Liver (tissue), 9 donors: ENCODE measurements around the gene CLEC5A. TPM values are rescaled to one million over a fixed set of nuclear protein-coding genes. Genes with fewer than 3 reads are reported as not detected.

Source experiments
- DNase-seq: peaks from one replicate; pipeline ENCODE4 v3.0.0-alpha.2; 2017; ENCODE audit warnings: low spot score
- H3K27ac ChIP-seq, 2 donors: one replicate each; pipeline ENCODE4 v1.7.0; 2013; ENCODE audit warnings: inconsistent platforms in 2 of 2, low read length in 2 of 2, control low read depth in 1 of 2, low read depth in 1 of 2, mild to moderate bottlenecking in 1 of 2
- H3K27me3 ChIP-seq, 4 donors: one replicate each; pipeline versions ENCODE4 v1.6.1 to v1.7.0; 2013; ENCODE audit warnings: low read length in 3 of 4, inconsistent platforms in 1 of 4, mild to moderate bottlenecking in 1 of 4, moderate library complexity in 1 of 4; ENCODE audit not compliant: control insufficient read depth in 4 of 4, insufficient read depth in 4 of 4
- H3K36me3 ChIP-seq, 4 donors: one replicate each; pipeline versions ENCODE4 v1.6.1 to v1.7.0; 2013; ENCODE audit warnings: low read length in 3 of 4, mild to moderate bottlenecking in 3 of 4, low read depth in 1 of 4, moderate library complexity in 1 of 4; ENCODE audit not compliant: control insufficient read depth in 4 of 4, insufficient read depth in 3 of 4
- H3K4me1 ChIP-seq, 4 donors: one replicate each; pipeline versions ENCODE4 v1.6.1 to v1.7.0; 2013; ENCODE audit warnings: low read length in 3 of 4, mild to moderate bottlenecking in 3 of 4, moderate library complexity in 1 of 4; ENCODE audit not compliant: control insufficient read depth in 4 of 4, insufficient read depth in 4 of 4
- H3K4me3 ChIP-seq, 3 donors: one replicate each; pipeline versions ENCODE4 v1.6.1 to v1.7.0; 2013; ENCODE audit warnings: low read length in 3 of 3, control low read depth in 1 of 3, low read depth in 1 of 3, mild to moderate bottlenecking in 1 of 3
- H3K9ac ChIP-seq, 2 donors: one replicate each; pipeline ENCODE4 v1.7.0; 2013; ENCODE audit warnings: low read length in 2 of 2, mild to moderate bottlenecking in 2 of 2, moderate library complexity in 2 of 2, control low read depth in 1 of 2, low read depth in 1 of 2
- H3K9me3 ChIP-seq, 4 donors: one replicate each; pipeline versions ENCODE4 v1.6.1 to v1.7.0; 2013; ENCODE audit warnings: low read length in 3 of 4; ENCODE audit not compliant: control insufficient read depth in 4 of 4
- ATF3 ChIP-seq: IDR thresholded peaks from 2 replicates; pipeline ENCODE4 v1.6.1; 2016; ENCODE audit warnings: antibody characterized with exemption
- CTCF ChIP-seq: fragments of 150-350 bp; IDR thresholded peaks from 2 replicates; pipeline ENCODE4 v1.5.1; 2017; ENCODE audit warnings: improper control_type of control experiment, low read depth, low read length; ENCODE audit not compliant: missing input control
- EGR1 ChIP-seq, 2 donors: IDR thresholded peaks; 2 replicates each; pipeline ENCODE4 v1.6.1; 2016 to 2018; ENCODE audit warnings: antibody characterized with exemption in 2 of 2, low read depth in 2 of 2
- FOXA1 ChIP-seq: IDR thresholded peaks from 2 replicates; pipeline ENCODE4 v1.6.1; 2016; ENCODE audit warnings: antibody characterized with exemption
- FOXA2 ChIP-seq: IDR thresholded peaks from 2 replicates; pipeline ENCODE4 v1.6.1; 2016; ENCODE audit warnings: antibody characterized with exemption
- GABPA ChIP-seq, 2 donors: IDR thresholded peaks in 1 of 2; conservative IDR thresholded peaks in 1 of 2; 2 replicates each; pipeline ENCODE4 v1.6.1; 2016; ENCODE audit warnings: antibody characterized with exemption in 2 of 2, mild to moderate bottlenecking in 1 of 2, moderate library complexity in 1 of 2
- HNF4A ChIP-seq, 2 donors: conservative IDR thresholded peaks; 2 replicates each; pipeline ENCODE4 v1.6.1; 2016; ENCODE audit warnings: antibody characterized with exemption in 2 of 2, mild to moderate bottlenecking in 2 of 2
- HNF4G ChIP-seq: IDR thresholded peaks from 2 replicates; pipeline ENCODE4 v1.6.1; 2016; ENCODE audit warnings: antibody characterized with exemption
- JUND ChIP-seq, 2 donors: IDR thresholded peaks; 2 replicates each; pipeline ENCODE4 v1.6.1; 2016; ENCODE audit warnings: antibody characterized with exemption in 2 of 2
- MAX ChIP-seq: IDR thresholded peaks from 2 replicates; pipeline ENCODE4 v1.6.1; 2016; ENCODE audit warnings: antibody characterized with exemption
- NR2F2 ChIP-seq: IDR thresholded peaks from 2 replicates; pipeline ENCODE4 v1.6.1; 2016; ENCODE audit warnings: antibody characterized with exemption
- RAD21 ChIP-seq, 2 donors: IDR thresholded peaks; 2 replicates each; pipeline ENCODE4 v1.6.1; 2016; ENCODE audit warnings: antibody characterized with exemption in 2 of 2, mild to moderate bottlenecking in 2 of 2
- REST ChIP-seq: IDR thresholded peaks from 2 replicates; pipeline ENCODE4 v1.6.1; 2016; ENCODE audit warnings: antibody characterized with exemption, mild to moderate bottlenecking
- RXRA ChIP-seq, 2 donors: IDR thresholded peaks; 2 replicates each; pipeline ENCODE4 v1.6.1; 2017 to 2018; ENCODE audit warnings: antibody characterized with exemption in 2 of 2, mild to moderate bottlenecking in 1 of 2
- SP1 ChIP-seq: IDR thresholded peaks from 2 replicates; pipeline ENCODE4 v1.6.1; 2018; ENCODE audit warnings: antibody characterized with exemption, mild to moderate bottlenecking
- TAF1 ChIP-seq: conservative IDR thresholded peaks from 2 replicates; pipeline ENCODE4 v1.6.1; 2016; ENCODE audit warnings: antibody characterized with exemption, mild to moderate bottlenecking
- YY1 ChIP-seq: IDR thresholded peaks from 2 replicates; pipeline ENCODE4 v1.6.1; 2016; ENCODE audit warnings: antibody characterized with exemption, mild to moderate bottlenecking
- ZBTB33 ChIP-seq: IDR thresholded peaks from 2 replicates; pipeline ENCODE4 v1.6.1; 2016; ENCODE audit warnings: antibody characterized with exemption
- WGBS: extraction: QIAGEN DNeasy Blood & Tissue Kit; methylation state at CpG from one replicate; pipeline ENCODE4 v1.1.7; 2013; 5-methylcytosine and 5-hydroxymethylcytosine counted together
- polyA plus RNA-seq, 2 donors: library from polyadenylated mRNA; stranded (reverse) in 1 of 2; unstranded in 1 of 2; fragments of 200-250 nt in 1 of 2; fragments of >200 nt in 1 of 2; fragmentation: Nextera tagmentation in 1 of 2; extraction: Ambion mirVana in 1 of 2; gene quantifications; one replicate each; pipeline versions ENCODE4 v1.2.1 to v1.2.3, GENCODE V29; 2013 to 2015
- total RNA-seq, 2 donors: library from RNA; depleted of rRNA; stranded (reverse); fragments of >200 nt; gene quantifications; one replicate each; pipeline ENCODE4 v1.2.3, GENCODE V29; 2014
- donor health status: healthy.
- donor health status: healthy.
- donor health status: healthy.
- donor health status: healthy.
- donor health status: healthy.

The CLEC5A gene
- 1 to 10 TPM in 1 of 2 donors, under 1 TPM in 1; 0.33 to 2.9 TPM for total RNA-seq
- under 1 TPM; 0.10 to 0.32 TPM for polyA plus RNA-seq

GRCh38 chr7:141946796-141947195 is at the start of gene CLEC5A:
Gene CLEC5A (minus strand): TSS chr7:141946974. CDS start chr7:141946292, 682 bp downstream.
- Histone ChIP-seq H3K4me1 (no peaks in the 10 kb centered on the region), H3K4me3 (no peak within 1 kb of the TSS), H3K27me3 (no peaks in the 10 kb centered on the region), H3K9me3 (no peaks in the 10 kb centered on the region), H3K9ac (no peak within 1 kb of the TSS), H3K27ac (no peak within 1 kb of the TSS), H3K36me3 (no peaks in the 10 kb centered on the region)
- TF ChIP-seq RXRA (IDR thresholded peaks at IDR 0.05): no peak
- 69% methylated on average over 3 of the region's 3 CpGs for WGBS
- DNase-seq: no peak

GRCh38 chr7:141993354-141993753 is 46.6 kb upstream of the CLEC5A start:
- Histone ChIP-seq H3K9me3 (no peaks in the 10 kb centered on the region), H3K9ac (no peak overlapping the region), H3K36me3 (no peaks in the 10 kb centered on the region), H3K4me1 (no peaks in the 10 kb centered on the region), H3K27me3 (no peaks in the 10 kb centered on the region), H3K4me3 (no peak overlapping the region), H3K27ac (no peak overlapping the region)
- TF ChIP-seq RAD21 (IDR thresholded peaks at IDR 0.05) (no peak), FOXA2 (no peak), HNF4A (conservative IDR thresholded peaks at IDR 0.05) (peak in 1 of 2 donors; percentile 24)
- 73% methylated on average over 1 of the region's 1 CpG for WGBS
- DNase-seq: no peak

- TF ChIP-seq EGR1 (IDR thresholded peaks at IDR 0.05; ENCODE audit: low read depth in 2 of 2): no peak
- no peak for TF ChIP-seq ATF3
- no peak for TF ChIP-seq RAD21 (IDR thresholded peaks at IDR 0.05)
- TF ChIP-seq FOXA1: no peak
- no peak for TF ChIP-seq REST
- TF ChIP-seq SP1: no peak
- TF ChIP-seq CTCF: no peak
- no peak for TF ChIP-seq HNF4A (conservative IDR thresholded peaks at IDR 0.05)
- no peak for TF ChIP-seq MAX
- TF ChIP-seq YY1: no peak
- no peak for TF ChIP-seq FOXA2
- TF ChIP-seq GABPA (IDR thresholded peaks at IDR 0.05 in 1 of 2, conservative IDR thresholded peaks at IDR 0.05 in 1 of 2): no peak
- TF ChIP-seq JUND (IDR thresholded peaks at IDR 0.05): no peak
- no peak for TF ChIP-seq TAF1
- no peak for TF ChIP-seq RXRA (IDR thresholded peaks at IDR 0.05)
- TF ChIP-seq NR2F2: no peak
- no peak for TF ChIP-seq ZBTB33
- no peak for TF ChIP-seq HNF4G
- Histone ChIP-seq H3K36me3 (no peaks in the 10 kb centered on the region), H3K9ac (no peak overlapping the region), H3K27ac (no peak overlapping the region), H3K4me3 (no peak overlapping the region), H3K9me3 (no peaks in the 10 kb centered on the region), H3K4me1 (no peaks in the 10 kb centered on the region), H3K27me3 (no peaks in the 10 kb centered on the region)
- 79% methylated on average over 4 of the region's 4 CpGs for WGBS
- DNase-seq: no peak
Observed at GRCh38 chr7:141992688-141993087, 45.9 kb upstream of the CLEC5A start.
